ENCODE measurements around the gene ANO9. TPM values are rescaled to one million over a fixed set of nuclear protein-coding genes. Genes with fewer than 3 reads are reported as not detected.
A peak's percentile ranks its signal among the peaks of the same experiment; 100 is the strongest.

Gene ANO9
- total RNA-seq, 1 donor from 2014 or later: 1.3 TPM

DNA sequence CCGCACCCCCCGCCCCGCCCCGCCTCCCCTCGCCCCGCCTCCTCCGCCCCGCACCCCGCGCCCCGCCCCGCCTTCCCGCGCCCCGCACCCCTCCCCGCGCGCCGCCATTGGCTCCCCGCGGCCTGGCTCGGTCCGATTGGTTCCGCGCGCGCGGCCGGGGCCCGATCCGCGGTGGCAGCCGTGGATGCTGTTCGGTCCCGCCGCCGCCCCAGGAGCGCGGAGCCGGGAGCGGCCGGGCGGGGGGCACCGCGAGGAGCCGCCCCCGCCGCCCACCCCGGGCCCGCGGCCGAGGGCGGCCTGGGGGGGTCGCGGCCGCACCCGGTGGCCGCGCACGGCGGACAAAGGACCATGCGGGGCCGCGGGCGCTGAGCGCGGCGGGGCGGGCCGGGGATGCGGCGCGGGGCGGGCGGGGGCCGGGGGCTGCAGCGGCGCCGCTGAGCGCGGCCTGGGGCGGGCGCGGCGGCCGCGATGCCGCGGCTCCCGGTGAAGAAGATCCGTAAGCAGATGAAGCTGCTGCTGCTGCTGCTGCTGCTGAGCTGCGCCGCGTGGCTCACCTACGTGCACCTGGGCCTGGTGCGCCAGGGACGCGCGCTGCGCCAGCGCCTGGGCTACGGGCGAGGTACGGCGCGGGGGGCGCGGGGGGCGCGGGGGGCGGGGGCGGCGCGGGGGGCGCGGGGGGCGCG is 72.3 kb downstream of the ANO9 start, which contains the start of gene B4GALNT4:
TSS of gene B4GALNT4 (plus strand) at position 164 of the 683 bp plus-strand sequence. CDS start at position 469, 305 bp downstream.
- Histone ChIP-seq H3K36me3 (no peaks in the 10 kb centered on the region), H3K9me3 (ENCODE audit: low read depth) (no peaks in the 10 kb centered on the region), H3K27ac (peak within 1 kb of the TSS; percentile 16), H2AFZ (replicated peaks) (no peak within 1 kb of the TSS), H3K4me2 (peak within 1 kb of the TSS; percentile 91), H3K79me2 (ENCODE audit: low read depth) (peaks cover 16% of the 10 kb centered on the region), H3K4me3 (peak within 1 kb of the TSS; percentile 81), H3K4me1 (peaks cover 10% of the 10 kb centered on the region), H3K27me3 (no peaks in the 10 kb centered on the region), H4K20me1 (ENCODE audit: low read depth) (peaks cover 15% of the 10 kb centered on the region), H3K9ac (peak within 1 kb of the TSS; percentile 64), H3F3A (ENCODE audit: low read depth) (peaks cover 22% of the 10 kb centered on the region)
- peaks cover 19% of the 10 kb centered on the region for H3K36me3 Mint-ChIP-seq
- DNase-seq (ENCODE audit: low spot score): peak; percentile 78
- H3K27ac Mint-ChIP-seq: peak within 1 kb of the TSS; percentile 95
- H3K4me3 Mint-ChIP-seq: peak within 1 kb of the TSS; percentile 96
- H3K4me1 Mint-ChIP-seq: peaks cover 28% of the 10 kb centered on the region
- no peak for TF ChIP-seq EZH2phosphoT487 (IDR thresholded peaks at IDR 0.05)
- TF ChIP-seq EZH2 (IDR thresholded peaks at IDR 0.05): no peak
- TF ChIP-seq, protein P1, sequence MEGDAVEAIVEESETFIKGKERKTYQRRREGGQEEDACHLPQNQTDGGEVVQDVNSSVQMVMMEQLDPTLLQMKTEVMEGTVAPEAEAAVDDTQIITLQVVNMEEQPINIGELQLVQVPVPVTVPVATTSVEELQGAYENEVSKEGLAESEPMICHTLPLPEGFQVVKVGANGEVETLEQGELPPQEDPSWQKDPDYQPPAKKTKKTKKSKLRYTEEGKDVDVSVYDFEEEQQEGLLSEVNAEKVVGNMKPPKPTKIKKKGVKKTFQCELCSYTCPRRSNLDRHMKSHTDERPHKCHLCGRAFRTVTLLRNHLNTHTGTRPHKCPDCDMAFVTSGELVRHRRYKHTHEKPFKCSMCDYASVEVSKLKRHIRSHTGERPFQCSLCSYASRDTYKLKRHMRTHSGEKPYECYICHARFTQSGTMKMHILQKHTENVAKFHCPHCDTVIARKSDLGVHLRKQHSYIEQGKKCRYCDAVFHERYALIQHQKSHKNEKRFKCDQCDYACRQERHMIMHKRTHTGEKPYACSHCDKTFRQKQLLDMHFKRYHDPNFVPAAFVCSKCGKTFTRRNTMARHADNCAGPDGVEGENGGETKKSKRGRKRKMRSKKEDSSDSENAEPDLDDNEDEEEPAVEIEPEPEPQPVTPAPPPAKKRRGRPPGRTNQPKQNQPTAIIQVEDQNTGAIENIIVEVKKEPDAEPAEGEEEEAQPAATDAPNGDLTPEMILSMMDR (IDR thresholded peaks at IDR 0.05): no peak
- H3K27me3 Mint-ChIP-seq (ENCODE audit: insufficient read depth, low read depth): peaks cover 13% of the 10 kb centered on the region
- H3K9me3 Mint-ChIP-seq: peaks cover 8% of the 10 kb centered on the region

DNA sequence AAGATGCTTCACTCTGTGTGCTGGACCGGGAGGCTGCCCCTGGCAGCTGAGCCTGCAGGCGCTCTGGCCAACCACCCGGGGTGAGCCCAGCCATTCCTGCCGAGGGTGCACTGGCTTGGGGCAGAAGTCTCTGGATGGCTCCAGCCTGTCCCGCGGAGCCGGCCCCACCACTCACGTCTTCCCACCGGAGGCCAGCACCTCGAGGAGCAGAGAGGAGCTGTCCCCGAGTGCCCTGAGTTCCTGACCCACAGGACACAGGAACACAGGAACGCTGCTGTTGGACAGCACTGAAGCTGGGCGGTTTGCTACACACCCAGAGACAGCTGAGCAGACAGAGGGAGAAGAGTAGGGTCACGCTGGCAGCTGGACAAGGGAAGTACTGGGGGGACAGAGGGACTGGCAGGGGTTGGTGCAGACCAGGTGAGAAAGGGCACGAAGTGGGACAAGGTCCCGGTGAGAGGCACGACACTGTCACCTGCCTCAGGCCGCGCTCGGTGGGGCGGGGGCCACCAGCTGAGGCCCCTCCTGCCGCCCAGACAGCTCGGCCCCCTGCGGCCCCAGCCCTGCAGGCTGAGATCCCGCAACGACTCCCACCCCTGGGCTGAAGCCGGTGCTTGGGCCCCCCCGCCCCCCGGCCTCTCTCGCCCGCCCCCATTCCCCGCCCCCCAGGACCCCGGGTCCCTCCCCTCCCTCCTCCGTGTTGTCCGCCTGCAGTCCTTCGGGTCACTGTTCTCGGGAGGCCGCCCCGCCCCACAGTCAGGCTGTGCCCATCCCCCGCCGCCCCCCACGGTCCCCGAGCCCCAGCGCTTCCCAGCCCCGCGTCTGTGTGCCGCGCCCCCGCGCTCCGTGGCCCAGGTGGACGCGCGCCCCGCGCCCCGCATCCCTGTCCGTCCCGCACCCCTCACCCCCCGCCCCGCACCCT is 73.1 kb downstream of the ANO9 start:
- H4K20me1 ChIP-seq (ENCODE audit: low read depth): peaks cover 15% of the 10 kb centered on the region
- no peaks in the 10 kb centered on the region for H3K27me3 ChIP-seq
- Mint-ChIP-seq H3K4me1 (peaks cover 24% of the 10 kb centered on the region), H3K27me3 (ENCODE audit: insufficient read depth, low read depth) (peaks cover 11% of the 10 kb centered on the region), H3K4me3 (peak overlapping the region; percentile 96), H3K27ac (peak overlapping the region; percentile 88), H3K9me3 (peaks cover 8% of the 10 kb centered on the region), H3K36me3 (peaks cover 15% of the 10 kb centered on the region)
- peaks cover 16% of the 10 kb centered on the region for H3K79me2 ChIP-seq (ENCODE audit: low read depth)
- no peak overlapping the region for H3K27ac ChIP-seq
- no peaks in the 10 kb centered on the region for H3K36me3 ChIP-seq
- peaks cover 22% of the 10 kb centered on the region for H3F3A ChIP-seq (ENCODE audit: low read depth)
- H2AFZ ChIP-seq (replicated peaks): no peak overlapping the region
- peaks cover 10% of the 10 kb centered on the region for H3K4me1 ChIP-seq
- DNase-seq (ENCODE audit: low spot score): peak; percentile 65
- peak overlapping the region; percentile 42 for H3K4me3 ChIP-seq
- TF ChIP-seq, protein P1 (IDR thresholded peaks at IDR 0.05): no peak
- no peak for TF ChIP-seq EZH2 (IDR thresholded peaks at IDR 0.05)
- no peak for TF ChIP-seq EZH2phosphoT487 (IDR thresholded peaks at IDR 0.05)
- H3K9ac ChIP-seq: no peak overlapping the region
- H3K4me2 ChIP-seq: peak overlapping the region; percentile 67
- H3K9me3 ChIP-seq (ENCODE audit: low read depth): no peaks in the 10 kb centered on the region

DNA sequence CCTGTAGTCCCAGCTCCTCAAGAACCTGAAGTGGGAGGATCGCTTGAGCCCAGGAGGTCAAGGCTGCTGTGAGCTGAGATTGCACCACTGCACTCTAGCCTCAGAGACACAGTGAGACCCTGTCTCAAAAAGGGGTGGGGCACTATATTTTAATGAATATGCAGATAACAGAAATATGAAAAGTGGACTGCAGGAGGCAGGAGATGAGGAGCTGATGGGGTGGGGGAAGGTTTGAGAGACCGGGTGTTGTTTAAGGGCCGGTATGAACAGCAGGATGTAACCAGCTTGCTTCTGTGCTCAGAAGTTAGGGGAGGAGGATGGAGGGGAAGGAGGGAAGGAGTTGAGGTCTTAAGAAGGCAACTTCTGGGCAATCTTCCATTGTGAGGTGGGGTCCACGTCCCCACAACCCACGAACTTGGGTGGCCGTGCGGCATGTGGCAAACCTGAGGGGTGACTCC is 73.8 kb downstream of the ANO9 start:
- Histone ChIP-seq H3K4me2 (peak overlapping the region; percentile 67), H3K27ac (no peak overlapping the region), H3K27me3 (no peaks in the 10 kb centered on the region), H4K20me1 (ENCODE audit: low read depth) (peaks cover 15% of the 10 kb centered on the region), H3K4me3 (peak overlapping the region; percentile 42), H3K36me3 (no peaks in the 10 kb centered on the region), H3F3A (ENCODE audit: low read depth) (peaks cover 22% of the 10 kb centered on the region), H3K4me1 (peaks cover 10% of the 10 kb centered on the region), H3K79me2 (ENCODE audit: low read depth) (peaks cover 16% of the 10 kb centered on the region), H3K9ac (no peak overlapping the region), H2AFZ (replicated peaks) (no peak overlapping the region), H3K9me3 (ENCODE audit: low read depth) (no peaks in the 10 kb centered on the region)
- peaks cover 24% of the 10 kb centered on the region for H3K4me1 Mint-ChIP-seq
- H3K36me3 Mint-ChIP-seq: peaks cover 12% of the 10 kb centered on the region
- DNase-seq (ENCODE audit: low spot score): no peak
- no peak for TF ChIP-seq EZH2phosphoT487 (IDR thresholded peaks at IDR 0.05)
- TF ChIP-seq, protein P1 (IDR thresholded peaks at IDR 0.05): no peak
- no peak for TF ChIP-seq EZH2 (IDR thresholded peaks at IDR 0.05)
- H3K27me3 Mint-ChIP-seq (ENCODE audit: insufficient read depth, low read depth): peaks cover 11% of the 10 kb centered on the region
- peaks cover 8% of the 10 kb centered on the region for H3K9me3 Mint-ChIP-seq
- H3K27ac Mint-ChIP-seq: peak overlapping the region; percentile 39
- H3K4me3 Mint-ChIP-seq: peak overlapping the region; percentile 96

Small RNA genes lying within 50 kb of the gene (small RNA-seq; reads per million reads assigned to genes)
- gene RN7SL838P: not detected

Other genes starting within 250 kb of the ANO9 start
- gene SCGB1C1, start 248.9 kb downstream of the ANO9 start, total RNA-seq (ENCODE audit: low replicate concordance): not detected in 2 replicates
- 13.1 and 16.8 TPM in 2 replicates for gene BET1L, start 234.6 kb downstream of the ANO9 start, total RNA-seq (ENCODE audit: low replicate concordance)
- gene RIC8A, start 234.3 kb downstream of the ANO9 start, total RNA-seq (ENCODE audit: low replicate concordance): 45.0 and 67.2 TPM in 2 replicates
- gene SIRT3, start 205.7 kb downstream of the ANO9 start, total RNA-seq (ENCODE audit: low replicate concordance): 22.4 and 22.6 TPM in 2 replicates
- gene PSMD13, start 205.0 kb downstream of the ANO9 start, total RNA-seq (ENCODE audit: low replicate concordance): 90.6 and 106 TPM in 2 replicates
- not detected in 2 replicates for gene NLRP6, start 163.6 kb downstream of the ANO9 start, total RNA-seq (ENCODE audit: low replicate concordance)
- gene PGGHG, start 152.9 kb downstream of the ANO9 start, total RNA-seq (ENCODE audit: low replicate concordance): 20.5 and 44.4 TPM in 2 replicates
- gene IFITM5, start 142.5 kb downstream of the ANO9 start, total RNA-seq (ENCODE audit: low replicate concordance): not detected in 2 replicates
- 10.5 and 63.9 TPM in 2 replicates for gene IFITM2, start 134.2 kb downstream of the ANO9 start, total RNA-seq (ENCODE audit: low replicate concordance)
- 13.3 and 48.6 TPM in 2 replicates for gene IFITM1, start 128.0 kb downstream of the ANO9 start, total RNA-seq (ENCODE audit: low replicate concordance)
- gene IFITM3, start 121.2 kb downstream of the ANO9 start, total RNA-seq (ENCODE audit: low replicate concordance): 19.8 and 61.7 TPM in 2 replicates
- 16.4 and 110 TPM in 2 replicates for gene B4GALNT4, start 72.5 kb downstream of the ANO9 start, total RNA-seq (ENCODE audit: low replicate concordance)
- 6.5 and 8.5 TPM in 2 replicates for gene PKP3, start 47.8 kb downstream of the ANO9 start, total RNA-seq (ENCODE audit: low replicate concordance)
- 5.4 and 8.4 TPM in 2 replicates for gene SIGIRR, start 27.0 kb downstream of the ANO9 start, total RNA-seq (ENCODE audit: low replicate concordance)
- gene PTDSS2, start 8.3 kb upstream of the ANO9 start, total RNA-seq (ENCODE audit: low replicate concordance): 24.7 and 44.2 TPM in 2 replicates
- 10.5 and 44.8 TPM in 2 replicates for gene RNH1, start 65.2 kb upstream of the ANO9 start, total RNA-seq (ENCODE audit: low replicate concordance)
- gene HRAS, start 93.6 kb upstream of the ANO9 start, total RNA-seq (ENCODE audit: low replicate concordance): 21.2 and 32.3 TPM in 2 replicates
- gene LRRC56, start 95.5 kb upstream of the ANO9 start, total RNA-seq (ENCODE audit: low replicate concordance): 0.45 and 1.4 TPM in 2 replicates
- 1.1 and 2.5 TPM in 2 replicates for gene LMNTD2, start 118.7 kb upstream of the ANO9 start, total RNA-seq (ENCODE audit: low replicate concordance)
- 12.8 and 48.3 TPM in 2 replicates for gene RASSF7, start 119.0 kb upstream of the ANO9 start, total RNA-seq (ENCODE audit: low replicate concordance)
- 9.8 and 43.6 TPM in 2 replicates for gene PHRF1, start 134.5 kb upstream of the ANO9 start, total RNA-seq (ENCODE audit: low replicate concordance)
- 4.3 and 18.4 TPM in 2 replicates for gene IRF7, start 173.9 kb upstream of the ANO9 start, total RNA-seq (ENCODE audit: low replicate concordance)
- gene CDHR5, start 182.9 kb upstream of the ANO9 start, total RNA-seq (ENCODE audit: low replicate concordance): not detected in 2 replicates
- gene SCT, start 185.2 kb upstream of the ANO9 start, total RNA-seq (ENCODE audit: low replicate concordance): not detected in 2 replicates
- gene DRD4, start 195.3 kb upstream of the ANO9 start, total RNA-seq (ENCODE audit: low replicate concordance): 0.97 and 6.6 TPM in 2 replicates